Natural killer cell (primary cell): ENCODE measurements around the gene TMEM236. TPM values are rescaled to one million over a fixed set of nuclear protein-coding genes. Genes with fewer than 3 reads are reported as not detected.
A peak's percentile ranks its signal among the peaks of the same experiment; 100 is the strongest.

ENCODE experiments used
- ATAC-seq, 3 donors: fragments of 150-1000 bp in 2 of 3; fragments of 200-7000 bp in 1 of 3; cut with Tn5 transposase; 1 replicate in 1 of 3; 2 replicates in 2 of 3; pipeline ENCODE4 v1.10.0; 2021; ENCODE audit warnings: mild to moderate bottlenecking in 2 of 3, moderate library complexity in 2 of 3
- DNase-seq, 2 donors: peaks; one replicate each; pipeline versions ENCODE4 v3.0.0 to v3.0.0-alpha.2; 2013 to 2021; ENCODE audit warnings: mixed read lengths in 1 of 2
- H3K27ac ChIP-seq: one replicate; pipeline ENCODE4 v1.5.1; 2013; ENCODE audit warnings: mild to moderate bottlenecking, low read length
- H3K27me3 ChIP-seq: one replicate; pipeline ENCODE4 v1.6.1; 2013; ENCODE audit warnings: low read length; ENCODE audit not compliant: control insufficient read depth, insufficient read depth
- H3K36me3 ChIP-seq: one replicate; pipeline ENCODE4 v1.6.1; 2013; ENCODE audit warnings: low read length; ENCODE audit not compliant: control insufficient read depth, insufficient read depth
- H3K4me1 ChIP-seq: one replicate; pipeline ENCODE4 v1.6.1; 2013; ENCODE audit warnings: low read length; ENCODE audit not compliant: control insufficient read depth, insufficient read depth
- H3K4me3 ChIP-seq: one replicate; pipeline ENCODE4 v1.5.1; 2013; ENCODE audit warnings: low read length
- H3K9me3 ChIP-seq: one replicate; pipeline ENCODE4 v1.6.1; 2013; ENCODE audit warnings: low read length; ENCODE audit not compliant: control insufficient read depth, insufficient read depth
- H3K27ac Mint-ChIP-seq, 2 donors: one replicate each; pipeline ENCODE4 v1.8.0; 2022; ENCODE audit warnings: mild to moderate bottlenecking in 2 of 2, mixed read lengths in 2 of 2, moderate library complexity in 1 of 2
- H3K27me3 Mint-ChIP-seq, 2 donors: one replicate each; pipeline ENCODE4 v1.8.0; 2022; ENCODE audit warnings: low read depth in 2 of 2, mixed read lengths in 2 of 2
- H3K36me3 Mint-ChIP-seq: one replicate; pipeline ENCODE4 v1.8.0; 2022; ENCODE audit warnings: mixed read lengths
- H3K4me1 Mint-ChIP-seq, 2 donors: one replicate each; pipeline ENCODE4 v1.8.0; 2022; ENCODE audit warnings: mixed read lengths in 2 of 2
- H3K4me3 Mint-ChIP-seq: one replicate; pipeline ENCODE4 v1.8.0; 2022; ENCODE audit warnings: mild to moderate bottlenecking, moderate library complexity, mixed read lengths
- H3K9me3 Mint-ChIP-seq, 2 donors: one replicate each; pipeline ENCODE4 v1.8.0; 2022; ENCODE audit warnings: mixed read lengths in 2 of 2
- CTCF ChIP-seq: fragments of 200-600 bp; IDR thresholded peaks from one replicate; pipeline ENCODE4 v1.8.0; 2022; ENCODE audit warnings: antibody characterized with exemption
- WGBS: methylation state at CpG from one replicate; pipeline ENCODE4 v1.1.7; 2013; ENCODE audit warnings: missing lambda C conversion rate; ENCODE audit not compliant: insufficient coverage; 5-methylcytosine and 5-hydroxymethylcytosine counted together
- intact Hi-C: fragments of 100-400 bp; cut with micrococcal nuclease; formaldehyde crosslinking; loops from one replicate; pipeline ENCODE4 v1.14.2; 2022
- total RNA-seq, 4 donors: library from RNA; stranded (reverse); fragments of 120-200 nt in 1 of 4; gene quantifications; one replicate each; pipeline versions ENCODE4 v1.2.3 to v1.2.4, GENCODE V29; 2013 to 2022

TMEM236 gene
- total RNA-seq, 3 donors from 2014 or later (not counting 1 experiment from before 2014, with no cell fraction given) = 0.16 to 0.20 (median 0.16) TPM

GRCh38 chr10:17737027-17737965, 14.7 kb upstream of the TMEM236 start:
- DNase-seq (peak in 1 of 2 donors; percentile 59), ATAC-seq (peak in 1 of 3 donors; percentile 32)
- WGBS = 50% methylated on average over 11 of the region's 12 CpGs
- Mint-ChIP-seq H3K36me3 (no peaks in the 10 kb centered on the region), H3K27ac (no peak overlapping the region), H3K4me1 (peaks cover 0 to 4% of the 10 kb centered on the region in 2 donors), H3K9me3 (no peaks in the 10 kb centered on the region), H3K27me3 (no peaks in the 10 kb centered on the region), H3K4me3 (no peak overlapping the region)
- Histone ChIP-seq H3K4me3 (no peak overlapping the region), H3K4me1 (no peaks in the 10 kb centered on the region), H3K27me3 (no peaks in the 10 kb centered on the region), H3K36me3 (no peaks in the 10 kb centered on the region), H3K9me3 (no peaks in the 10 kb centered on the region), H3K27ac (no peak overlapping the region)
- intact Hi-C loops = no loop called here
- TF ChIP-seq CTCF = peak; percentile 87

- Mint-ChIP-seq H3K4me3 (no peak overlapping the region), H3K36me3 (no peaks in the 10 kb centered on the region), H3K27ac (no peak overlapping the region), H3K4me1 (peaks cover 4 to 10% of the 10 kb centered on the region in 2 donors), H3K9me3 (no peaks in the 10 kb centered on the region), H3K27me3 (no peaks in the 10 kb centered on the region)
- intact Hi-C loops = no loop called here
- no peaks in the 10 kb centered on the region for H3K27me3 ChIP-seq
- H3K4me3 ChIP-seq = no peak overlapping the region
- no peak for TF ChIP-seq CTCF
- ATAC-seq (no peak), DNase-seq (no peak)
- no peaks in the 10 kb centered on the region for H3K9me3 ChIP-seq
- H3K27ac ChIP-seq = no peak overlapping the region
- H3K36me3 ChIP-seq = no peaks in the 10 kb centered on the region
- H3K4me1 ChIP-seq = peaks cover 4% of the 10 kb centered on the region
- WGBS = no CpG with 5 or more reads among the region's 1 CpG
These were observed 11.3 kb upstream of the TMEM236 start for GRCh38 chr10:17740668-17741067.

GRCh38 chr10:17742918-17743317, 9.1 kb upstream of the TMEM236 start:
- Histone ChIP-seq H3K4me3 (no peak overlapping the region), H3K27ac (no peak overlapping the region)
- no peak overlapping the region for H3K27ac Mint-ChIP-seq

More at GRCh38 chr10:17742918-17743317, 9.1 kb upstream of the TMEM236 start:
- Histone ChIP-seq H3K4me1 (peaks cover 4% of the 10 kb centered on the region), H3K9me3 (no peaks in the 10 kb centered on the region), H3K36me3 (no peaks in the 10 kb centered on the region), H3K27me3 (no peaks in the 10 kb centered on the region)
- intact Hi-C loops = loop anchor here (1.0 kb wide), 1 partner anchor 136 kb away; no protein-coding TSS in a partner anchor
- no peaks in the 10 kb centered on the region for H3K27me3 Mint-ChIP-seq
- peak; percentile 89 for TF ChIP-seq CTCF
- ATAC-seq = peak; percentile 60 to 82 (median 71)
- WGBS = 31% methylated on average over 12 of the region's 14 CpGs
- no peaks in the 10 kb centered on the region for H3K36me3 Mint-ChIP-seq
- DNase-seq = peak; percentile 55 to 79
- no peaks in the 10 kb centered on the region for H3K9me3 Mint-ChIP-seq
- H3K4me1 Mint-ChIP-seq = peaks cover 4 to 6% of the 10 kb centered on the region in 2 donors
- H3K4me3 Mint-ChIP-seq = no peak overlapping the region
